Memory B cell (primary cell): ENCODE measurements around the gene FBXW11.

Experiments
- ATAC-seq: fragments of 150-1000 bp; cut with Tn5 transposase; 2 replicates; pipeline ENCODE4 v1.10.0; 2021; ENCODE audit warnings: low read depth, mild to moderate bottlenecking, moderate library complexity
- DNase-seq, 2 donors: peaks; one replicate each; pipeline ENCODE4 v3.0.0; 2022; ENCODE audit warnings: low spot score in 2 of 2
- H3K27ac Mint-ChIP-seq: one replicate; pipeline ENCODE4 v1.8.0; 2022; ENCODE audit warnings: mild to moderate bottlenecking, moderate library complexity, mixed read lengths
- H3K27me3 Mint-ChIP-seq: one replicate; pipeline ENCODE4 v1.8.0; 2022; ENCODE audit warnings: mixed read lengths
- H3K36me3 Mint-ChIP-seq: one replicate; pipeline ENCODE4 v1.8.0; 2022; ENCODE audit warnings: mild to moderate bottlenecking, mixed read lengths
- H3K4me1 Mint-ChIP-seq: one replicate; pipeline ENCODE4 v1.8.0; 2022; ENCODE audit warnings: mixed read lengths
- H3K4me3 Mint-ChIP-seq: one replicate; pipeline ENCODE4 v1.8.0; 2022; ENCODE audit warnings: mild to moderate bottlenecking, moderate library complexity, mixed read lengths
- H3K9me3 Mint-ChIP-seq: one replicate; pipeline ENCODE4 v1.8.0; 2022; ENCODE audit warnings: mixed read lengths

The FBXW11 gene

DNA sequence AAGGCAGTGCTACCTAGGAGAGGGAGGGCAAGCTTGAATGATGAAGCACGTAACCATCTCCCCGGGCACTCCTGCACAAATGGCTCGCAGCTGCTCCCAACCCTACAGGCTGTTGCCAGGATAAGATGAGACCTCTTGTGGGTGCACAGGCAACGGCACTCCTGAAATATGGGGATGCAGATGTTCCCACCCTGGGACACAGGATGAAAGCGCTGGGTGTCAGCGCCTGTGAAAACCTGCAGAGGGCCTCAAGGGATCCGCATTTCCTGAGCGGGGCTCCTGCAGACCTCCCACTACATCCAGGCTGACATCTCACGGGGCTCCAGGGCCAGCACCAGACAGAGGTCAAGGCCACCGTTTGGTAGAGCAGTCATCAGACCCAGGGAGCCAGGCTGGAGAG lies 160.1 kb downstream of the FBXW11 start:
- Mint-ChIP-seq H3K27me3 (no peaks in the 10 kb centered on the region), H3K4me3 (no peak overlapping the region), H3K36me3 (peaks cover 16% of the 10 kb centered on the region), H3K9me3 (no peaks in the 10 kb centered on the region), H3K27ac (no peak overlapping the region), H3K4me1 (no peaks in the 10 kb centered on the region)
- no peak for DNase-seq
- no peak for ATAC-seq

DNA sequence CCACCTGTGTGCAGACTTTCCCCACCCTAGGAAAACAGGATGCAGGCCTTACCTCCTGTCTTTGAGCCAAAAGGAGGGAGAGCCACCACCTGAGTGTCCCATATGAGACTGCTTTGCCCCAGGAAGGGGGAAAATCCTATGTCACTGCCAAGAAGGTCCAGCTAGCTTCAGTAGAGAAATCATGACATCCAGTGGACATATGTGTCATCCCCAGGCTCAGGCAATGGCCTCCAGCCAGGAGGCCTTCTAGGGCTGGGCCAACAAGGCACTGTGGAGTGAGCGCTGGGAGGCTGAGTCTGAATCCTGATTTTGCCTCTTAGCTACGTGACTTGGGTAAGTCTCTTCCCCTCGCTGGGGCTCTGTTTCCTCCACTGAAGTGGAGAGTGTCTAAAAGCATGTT lies 160.6 kb downstream of the FBXW11 start:
- DNase-seq (no peak), ATAC-seq (no peak)
- no peaks in the 10 kb centered on the region for H3K4me1 Mint-ChIP-seq

DNA sequence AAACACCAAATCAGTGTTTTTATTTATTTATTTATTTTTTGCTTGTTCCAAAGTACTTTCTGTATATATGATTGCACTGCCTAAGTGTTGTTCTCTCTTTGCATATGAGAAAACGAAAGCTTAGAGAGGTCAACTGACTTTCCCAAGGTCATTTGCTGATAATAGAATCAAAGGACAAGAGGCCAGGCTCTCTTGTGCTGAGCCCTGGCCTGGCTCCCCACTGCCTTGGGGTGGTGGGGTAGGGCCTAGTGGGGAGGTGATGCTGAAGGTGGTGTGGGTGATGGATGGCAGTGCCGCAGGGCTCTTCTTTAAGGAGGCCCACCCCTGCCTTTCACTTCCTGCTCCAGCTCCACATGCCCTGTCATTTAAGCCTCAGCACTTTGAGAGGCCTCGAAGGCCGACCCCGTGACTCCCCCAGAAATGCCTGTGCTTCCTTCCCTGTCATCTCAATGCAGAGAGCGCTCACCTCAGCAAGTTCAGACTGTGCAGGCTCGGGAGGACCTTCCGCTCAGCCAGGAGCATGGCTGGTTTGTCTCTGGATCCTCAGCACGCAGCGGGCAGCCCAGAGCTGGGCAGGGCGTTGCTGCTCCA lies 161.3 kb downstream of the FBXW11 start:
- ATAC-seq, result no peak
- Mint-ChIP-seq H3K4me1 (no peaks in the 10 kb centered on the region), H3K27me3 (no peaks in the 10 kb centered on the region), H3K4me3 (no peak overlapping the region), H3K27ac (no peak overlapping the region), H3K36me3 (peaks cover 25% of the 10 kb centered on the region), H3K9me3 (no peaks in the 10 kb centered on the region)
- DNase-seq, result no peak

More for the DNA sequence above, 160.6 kb downstream of the FBXW11 start:
- H3K27ac Mint-ChIP-seq, result no peak overlapping the region
- no peak overlapping the region for H3K4me3 Mint-ChIP-seq
- H3K27me3 Mint-ChIP-seq, result no peaks in the 10 kb centered on the region
- H3K36me3 Mint-ChIP-seq, result peaks cover 19% of the 10 kb centered on the region
- no peaks in the 10 kb centered on the region for H3K9me3 Mint-ChIP-seq

DNA sequence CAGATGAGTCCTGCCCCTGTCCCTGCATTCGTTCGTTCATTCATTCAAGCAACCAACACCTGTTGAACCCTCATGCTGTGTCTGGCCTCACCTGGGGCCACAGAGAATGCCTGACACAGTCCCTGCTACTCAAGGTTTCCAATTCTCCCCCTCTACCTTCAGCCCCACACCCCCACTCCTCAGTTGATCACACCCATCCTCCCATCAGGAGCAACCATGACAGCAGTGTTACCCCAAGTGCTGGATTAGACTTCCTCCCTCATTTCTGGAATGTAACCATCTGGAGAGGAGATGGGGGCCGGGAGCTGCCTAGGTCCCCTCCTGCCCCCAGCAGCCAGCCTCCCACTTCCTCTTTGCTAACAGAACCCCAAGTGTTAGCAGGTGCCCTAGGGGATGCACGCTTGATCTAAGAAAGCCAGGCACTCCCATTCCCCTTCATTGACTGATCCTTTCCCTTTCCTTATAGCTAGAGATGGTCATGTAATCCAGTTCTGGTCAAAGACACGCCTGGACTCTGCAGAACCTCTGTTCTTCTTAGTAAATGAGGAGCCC lies 163.6 kb downstream of the FBXW11 start:
- H3K4me3 Mint-ChIP-seq, result no peak overlapping the region
- no peak for DNase-seq
- H3K9me3 Mint-ChIP-seq, result no peaks in the 10 kb centered on the region
- no peak overlapping the region for H3K27ac Mint-ChIP-seq
- H3K36me3 Mint-ChIP-seq, result peaks cover 19% of the 10 kb centered on the region
- H3K4me1 Mint-ChIP-seq, result no peaks in the 10 kb centered on the region
- ATAC-seq, result no peak
- H3K27me3 Mint-ChIP-seq, result no peaks in the 10 kb centered on the region

DNA sequence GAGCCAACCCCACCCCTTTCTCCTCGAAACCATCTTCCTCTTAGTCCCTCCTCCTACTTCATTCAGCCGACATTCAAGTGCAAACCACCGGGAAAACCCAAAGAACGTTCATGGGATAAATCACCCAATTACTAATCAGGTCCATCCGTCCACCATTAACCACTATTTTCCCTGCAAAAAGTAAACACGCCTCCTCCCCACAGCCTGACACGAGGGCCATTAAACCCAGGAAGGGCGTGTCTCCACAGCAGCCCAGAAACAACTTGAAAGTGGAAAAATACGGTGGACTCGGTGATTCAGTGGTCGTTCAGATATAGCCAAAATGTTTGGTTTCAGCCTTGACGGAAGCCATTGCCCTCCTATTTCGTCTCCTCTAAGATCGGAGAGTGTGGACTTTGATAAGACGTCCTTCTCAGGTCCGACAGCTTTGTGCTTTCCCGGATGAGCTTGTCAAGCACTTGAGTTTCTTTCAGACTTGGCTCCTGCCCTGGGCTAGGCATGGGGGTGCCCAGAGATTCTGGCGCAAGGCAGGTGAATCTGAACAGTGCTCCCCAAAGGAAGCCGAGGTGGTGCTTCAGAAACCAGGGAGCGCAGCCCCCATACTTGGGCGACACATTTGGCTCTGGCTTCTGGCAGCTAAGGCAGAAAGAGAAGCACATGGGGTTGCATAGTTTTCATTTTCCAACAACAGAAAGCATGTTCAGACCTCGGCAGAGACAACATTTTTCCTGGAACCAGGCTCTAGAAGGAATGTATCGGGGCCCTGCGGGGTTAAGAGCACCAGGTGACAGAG lies 164.3 kb downstream of the FBXW11 start:
- no peaks in the 10 kb centered on the region for H3K9me3 Mint-ChIP-seq
- ATAC-seq (no peak), DNase-seq (no peak)
- H3K27me3 Mint-ChIP-seq, result no peaks in the 10 kb centered on the region
- no peaks in the 10 kb centered on the region for H3K4me1 Mint-ChIP-seq
- H3K4me3 Mint-ChIP-seq, result no peak overlapping the region
- peaks cover 19% of the 10 kb centered on the region for H3K36me3 Mint-ChIP-seq
- H3K27ac Mint-ChIP-seq, result no peak overlapping the region

DNA sequence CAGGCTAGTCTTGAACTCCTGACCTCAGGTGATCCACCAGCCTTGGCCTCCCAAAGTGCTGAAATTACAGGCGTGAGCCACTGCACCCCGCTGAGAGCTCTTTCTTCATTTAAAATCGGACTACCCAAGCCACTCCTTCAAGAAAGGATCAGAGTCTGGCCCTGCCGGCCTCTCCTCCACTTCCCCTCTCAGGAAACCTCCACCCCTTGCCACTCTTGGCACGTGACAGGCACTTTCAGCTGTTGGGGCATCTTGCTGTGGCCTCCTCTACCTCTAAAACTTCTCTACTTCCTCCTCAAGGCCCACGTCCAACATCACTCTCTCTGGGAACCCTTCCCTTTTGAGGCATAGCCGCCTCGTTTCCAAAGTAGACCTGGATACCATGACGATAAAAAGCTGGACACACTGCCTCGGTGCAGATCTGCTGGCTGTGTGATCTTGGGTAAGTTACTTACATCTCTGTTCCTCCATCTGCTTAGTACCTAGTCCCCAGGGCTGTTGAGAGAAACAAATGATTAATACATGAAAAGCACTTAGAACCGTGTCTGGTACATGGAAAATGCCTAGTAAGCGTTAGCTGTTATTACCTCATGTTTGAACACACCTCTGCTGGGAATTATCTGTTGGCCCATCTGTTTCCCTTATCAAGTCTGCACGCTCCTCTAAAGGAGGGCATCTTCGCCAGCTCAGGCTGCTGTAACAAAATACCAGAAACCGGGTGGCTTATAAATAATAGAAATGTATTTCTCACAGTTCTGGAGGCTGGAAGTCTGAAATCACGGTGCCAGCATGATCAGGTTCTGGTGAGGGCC lies 165.5 kb downstream of the FBXW11 start:
- no peak overlapping the region for H3K27ac Mint-ChIP-seq

DNA sequence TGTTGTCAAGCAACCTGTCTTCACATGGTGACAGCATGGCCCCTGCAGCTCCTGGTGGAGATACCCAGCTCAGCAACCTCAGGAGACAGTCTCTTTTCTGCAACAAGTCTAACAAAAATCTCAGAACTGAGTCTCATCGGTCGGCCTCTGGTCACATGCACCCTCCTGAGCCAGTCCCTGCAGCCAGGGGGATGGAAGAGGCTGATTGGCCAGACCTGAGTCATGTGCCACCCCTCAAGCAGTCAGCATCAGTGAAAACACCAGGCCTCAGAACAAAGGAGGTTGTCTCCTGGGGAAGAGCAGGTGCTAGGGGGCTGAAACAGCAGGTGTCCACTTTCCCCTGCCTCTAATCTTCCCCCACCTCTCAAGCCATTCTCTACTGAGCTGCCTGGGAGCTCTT lies 166.4 kb downstream of the FBXW11 start:
- Mint-ChIP-seq H3K4me1 (no peaks in the 10 kb centered on the region), H3K9me3 (no peaks in the 10 kb centered on the region), H3K27me3 (no peaks in the 10 kb centered on the region), H3K27ac (no peak overlapping the region), H3K4me3 (no peak overlapping the region), H3K36me3 (peaks cover 23% of the 10 kb centered on the region)
- DNase-seq (no peak), ATAC-seq (no peak)

More for the DNA sequence above, 165.5 kb downstream of the FBXW11 start:
- DNase-seq, result no peak
- Mint-ChIP-seq H3K27me3 (no peaks in the 10 kb centered on the region), H3K4me1 (no peaks in the 10 kb centered on the region), H3K9me3 (no peaks in the 10 kb centered on the region), H3K36me3 (peaks cover 23% of the 10 kb centered on the region), H3K4me3 (no peak overlapping the region)
- no peak for ATAC-seq

DNA sequence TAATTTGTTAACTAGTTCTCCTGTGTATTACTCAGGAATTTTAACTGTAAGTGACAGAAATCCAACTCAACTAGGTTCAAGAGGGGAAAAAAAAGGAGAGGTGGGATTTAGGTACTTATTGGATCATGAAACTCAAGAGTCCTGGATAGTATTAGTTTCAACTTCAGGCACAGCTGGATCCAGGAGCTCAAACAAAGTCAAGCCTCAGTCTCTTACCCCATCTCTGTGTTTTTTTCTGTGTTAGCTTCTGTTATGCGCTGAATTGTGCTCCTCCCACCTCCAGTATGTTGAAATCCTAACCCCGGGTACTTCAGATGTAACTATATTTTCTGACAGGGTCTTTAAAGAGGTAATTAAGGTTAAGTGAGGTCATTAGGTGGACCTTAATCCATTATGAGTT lies 167.3 kb downstream of the FBXW11 start:
- ATAC-seq (no peak), DNase-seq (no peak)
- H3K36me3 Mint-ChIP-seq, result peaks cover 25% of the 10 kb centered on the region
- no peak overlapping the region for H3K4me3 Mint-ChIP-seq
- H3K9me3 Mint-ChIP-seq, result no peaks in the 10 kb centered on the region
- H3K27me3 Mint-ChIP-seq, result no peaks in the 10 kb centered on the region
- H3K4me1 Mint-ChIP-seq, result no peaks in the 10 kb centered on the region
- no peak overlapping the region for H3K27ac Mint-ChIP-seq

DNA sequence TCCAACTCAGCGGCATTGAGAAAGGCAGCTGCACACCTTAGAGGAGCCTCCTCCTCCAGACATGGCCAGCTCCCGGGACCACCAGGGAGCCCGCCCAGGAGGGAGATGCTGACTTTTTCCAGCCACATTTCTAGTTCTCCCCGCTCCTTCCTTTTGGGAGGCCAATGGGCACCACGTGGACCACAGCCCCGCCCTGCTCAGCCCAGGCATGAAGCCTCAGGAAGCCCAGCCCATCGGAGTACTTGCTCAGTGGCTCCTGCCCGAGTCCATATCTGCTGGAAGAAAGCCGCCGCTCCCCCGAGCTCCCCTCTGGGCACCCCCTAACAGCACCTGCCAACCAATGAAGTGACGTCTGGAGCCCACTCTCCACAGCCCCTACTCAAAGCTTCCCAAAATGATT lies 168.4 kb downstream of the FBXW11 start:
- Mint-ChIP-seq H3K27ac (no peak overlapping the region), H3K4me1 (no peaks in the 10 kb centered on the region), H3K9me3 (no peaks in the 10 kb centered on the region), H3K4me3 (no peak overlapping the region), H3K27me3 (no peaks in the 10 kb centered on the region), H3K36me3 (peaks cover 30% of the 10 kb centered on the region)
- DNase-seq, result no peak
- ATAC-seq, result no peak

DNA sequence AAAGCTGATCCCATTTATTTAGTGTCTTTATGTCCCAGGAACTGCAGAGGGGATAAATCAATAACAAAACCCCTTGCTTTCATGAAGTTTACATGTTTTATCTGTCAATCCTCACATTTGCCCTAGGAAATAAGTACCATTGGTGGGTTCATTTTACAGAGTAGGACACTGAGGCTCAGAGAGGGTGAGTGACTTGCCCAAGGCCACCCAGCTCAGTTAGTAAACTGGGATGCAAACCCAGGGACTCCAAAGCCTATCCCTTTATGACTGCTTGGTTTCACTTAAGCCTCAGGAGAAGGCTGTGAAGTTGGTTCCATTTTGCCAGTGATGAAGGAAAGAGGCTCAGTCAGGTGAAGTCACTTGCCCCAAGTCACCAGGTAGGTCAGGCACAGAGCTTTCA lies 168.9 kb downstream of the FBXW11 start:
- H3K27me3 Mint-ChIP-seq, result no peaks in the 10 kb centered on the region
- no peaks in the 10 kb centered on the region for H3K4me1 Mint-ChIP-seq
- no peak for DNase-seq
- peaks cover 33% of the 10 kb centered on the region for H3K36me3 Mint-ChIP-seq
- ATAC-seq, result no peak
- no peak overlapping the region for H3K27ac Mint-ChIP-seq
- no peaks in the 10 kb centered on the region for H3K9me3 Mint-ChIP-seq
- H3K4me3 Mint-ChIP-seq, result no peak overlapping the region

DNA sequence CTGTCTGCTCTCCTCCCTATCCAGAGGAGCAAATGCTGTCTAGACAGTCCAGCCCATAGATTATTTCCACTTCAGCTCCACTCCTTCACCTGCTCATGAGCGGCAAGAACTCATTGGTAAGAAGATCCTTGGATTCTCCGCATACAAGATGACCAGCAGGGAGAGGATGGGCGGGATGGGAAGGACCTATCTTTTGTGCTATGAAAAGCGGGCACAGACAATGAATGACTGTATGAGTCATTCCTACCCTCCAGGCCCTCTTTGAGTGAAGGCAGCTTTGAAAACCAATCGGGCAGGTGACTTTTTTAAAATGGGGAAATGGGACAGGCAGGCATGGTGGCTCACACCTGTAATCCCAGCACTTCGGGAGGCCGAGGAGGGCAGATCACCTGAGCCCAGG lies 171.4 kb downstream of the FBXW11 start:
- Mint-ChIP-seq H3K36me3 (peaks cover 19% of the 10 kb centered on the region), H3K9me3 (peaks cover 5% of the 10 kb centered on the region), H3K27ac (no peak overlapping the region), H3K4me1 (no peaks in the 10 kb centered on the region), H3K27me3 (no peaks in the 10 kb centered on the region), H3K4me3 (no peak overlapping the region)
- ATAC-seq (no peak), DNase-seq (no peak)

DNA sequence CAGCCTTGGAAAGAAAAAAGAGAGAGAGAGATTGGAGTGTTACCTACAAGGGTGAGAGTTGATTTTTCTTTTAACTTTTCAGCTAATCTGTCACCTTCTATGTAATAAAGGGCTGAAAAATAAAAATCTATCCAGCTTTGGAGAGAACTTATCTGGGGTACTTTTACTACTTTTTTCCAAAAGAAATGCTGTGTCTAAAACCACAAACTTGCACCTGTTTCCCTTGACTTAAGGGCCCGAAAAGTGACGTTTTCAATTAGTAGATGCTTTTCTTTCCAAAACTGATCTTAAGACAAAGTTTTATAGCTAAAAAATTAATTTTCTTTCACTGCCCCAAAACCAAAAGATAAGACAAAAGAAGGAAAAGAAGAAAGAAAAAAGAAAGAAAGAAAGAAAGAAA lies 172.0 kb downstream of the FBXW11 start:
- Mint-ChIP-seq H3K27me3 (no peaks in the 10 kb centered on the region), H3K9me3 (peaks cover 5% of the 10 kb centered on the region), H3K4me3 (no peak overlapping the region), H3K36me3 (peaks cover 18% of the 10 kb centered on the region), H3K4me1 (no peaks in the 10 kb centered on the region), H3K27ac (no peak overlapping the region)
- no peak for DNase-seq
- ATAC-seq, result no peak

DNA sequence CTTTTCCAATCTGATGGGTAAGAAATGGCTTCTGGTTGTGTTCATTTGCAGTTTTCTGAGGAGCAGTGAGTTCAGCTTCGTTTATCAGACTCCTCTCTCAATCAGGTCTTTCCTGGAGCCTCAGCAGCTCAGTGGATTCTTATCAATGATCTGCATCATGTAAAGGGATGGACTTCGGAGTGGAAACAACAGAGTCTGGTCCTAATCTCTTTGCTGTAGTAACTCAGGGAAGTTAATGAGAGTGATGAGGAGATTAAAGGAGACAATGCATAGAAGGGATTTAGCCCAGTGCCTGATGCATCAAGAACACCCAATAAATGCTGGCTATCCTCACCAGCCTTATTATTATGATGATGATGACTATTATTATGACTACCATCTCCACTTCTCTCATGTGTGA lies 173.7 kb downstream of the FBXW11 start:
- DNase-seq, result no peak
- Mint-ChIP-seq H3K36me3 (peaks cover 18% of the 10 kb centered on the region), H3K4me1 (no peaks in the 10 kb centered on the region), H3K27ac (no peak overlapping the region), H3K9me3 (peaks cover 5% of the 10 kb centered on the region), H3K4me3 (no peak overlapping the region), H3K27me3 (no peaks in the 10 kb centered on the region)
- no peak for ATAC-seq

DNA sequence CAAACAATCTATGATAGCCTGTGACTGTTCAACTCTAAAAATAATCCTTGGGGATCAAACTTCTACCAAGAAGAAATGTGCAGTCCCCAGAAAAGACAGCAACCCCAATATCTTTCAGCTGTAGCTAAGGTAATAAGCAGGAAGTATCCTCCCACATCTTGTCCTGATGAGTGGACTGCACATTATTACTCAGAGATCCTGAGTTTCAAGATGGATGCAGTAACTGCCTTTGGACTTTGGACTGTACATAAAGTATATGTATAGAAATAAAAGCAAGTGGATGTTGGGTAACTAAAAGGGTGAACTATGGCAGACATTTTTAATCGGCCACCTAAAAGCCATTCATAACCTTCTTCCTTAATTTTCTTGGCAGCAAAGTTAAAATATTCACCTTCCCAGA lies 175.8 kb downstream of the FBXW11 start:
- no peak overlapping the region for H3K27ac Mint-ChIP-seq
- H3K4me1 Mint-ChIP-seq, result no peaks in the 10 kb centered on the region

More for the DNA sequence above, 175.8 kb downstream of the FBXW11 start:
- DNase-seq, result no peak
- peaks cover 14% of the 10 kb centered on the region for H3K36me3 Mint-ChIP-seq
- peaks cover 3% of the 10 kb centered on the region for H3K27me3 Mint-ChIP-seq
- H3K9me3 Mint-ChIP-seq, result peaks cover 5% of the 10 kb centered on the region
- H3K4me3 Mint-ChIP-seq, result no peak overlapping the region
- ATAC-seq, result no peak
